Left ventricle myocardium inferior (tissue), 1 donor: ENCODE results near the gene ITPKB. TPM values are rescaled to one million over a fixed set of nuclear protein-coding genes. Genes with fewer than 3 reads are reported as not detected.
"Not testable (repeated sequence)": the region's sequence is repeated elsewhere in the genome, so short reads cannot be mapped to it uniquely, and the experiment has no call there.

Experiments
- DNase-seq: peaks from one replicate; pipeline ENCODE4 v3.0.0-alpha.2; 2020
- H3K27ac ChIP-seq: fragments of 200-600 bp; replicated peaks from 2 replicates; pipeline ENCODE4 v1.8.0; 2021
- H3K27me3 ChIP-seq: fragments of 200-600 bp; 2 replicates; pipeline ENCODE4 v1.8.0; 2021; ENCODE audit warnings: low read depth
- H3K36me3 ChIP-seq: fragments of 200-600 bp; 2 replicates; pipeline ENCODE4 v1.8.0; 2021
- H3K4me1 ChIP-seq: fragments of 200-600 bp; 2 replicates; pipeline ENCODE4 v1.8.0; 2021
- H3K4me3 ChIP-seq: fragments of 200-600 bp; 2 replicates; pipeline ENCODE4 v1.8.0; 2021; ENCODE audit warnings: mild to moderate bottlenecking, moderate library complexity
- H3K9me3 ChIP-seq: fragments of 200-600 bp; replicated peaks from 2 replicates; pipeline ENCODE4 v1.8.0; 2021
- CTCF ChIP-seq: fragments of 200-600 bp; IDR thresholded peaks from 2 replicates; pipeline ENCODE4 v1.8.0; 2021; ENCODE audit warnings: antibody characterized with exemption, mild to moderate bottlenecking, borderline replicate concordance
- intact Hi-C: fragments of 100-400 bp; cut with micrococcal nuclease; formaldehyde crosslinking; loops from one replicate; pipeline ENCODE4 v1.11.0; 2022
- total RNA-seq: library from RNA; stranded (reverse); fragmentation: NEBNext Ultra II Directional; extraction: Animal tissue kit (Norgen Biotek cat#: 25700); gene quantifications from one replicate; pipeline ENCODE4 v1.2.1, GENCODE V29; 2021
- donor health status: DM: no; HTN: yes; CAD: no; lungs with severe emphysema.

Gene ITPKB
- total RNA-seq, 1 donor from 2014 or later, result 15.7 TPM

- intact Hi-C loops, result no loop called here
- Histone ChIP-seq H3K4me3 (no peak overlapping the region), H3K9me3 (no peaks in the 10 kb centered on the region)
Measured at GRCh38 chr1:226754097-226754496, 15.0 kb upstream of the ITPKB start.

DNA sequence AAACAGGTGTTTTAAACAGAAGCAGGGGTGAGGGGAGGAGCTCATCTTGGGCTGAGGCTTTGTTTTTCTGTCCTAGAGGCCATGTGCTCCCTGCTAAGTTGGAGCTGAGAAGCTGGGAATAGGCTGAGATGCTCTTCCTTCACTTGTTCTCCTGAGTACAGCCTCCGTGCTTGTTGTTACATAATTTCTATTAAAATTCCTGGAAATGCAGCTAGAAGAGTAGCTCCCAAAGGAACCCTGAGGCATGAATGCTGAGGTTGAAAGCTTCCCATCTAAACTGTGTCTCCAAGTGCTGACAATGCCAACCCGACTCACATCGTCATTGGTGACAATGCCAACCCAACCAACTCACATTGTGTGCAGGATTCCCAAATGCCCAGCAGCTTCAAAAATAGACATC, 12.6 kb upstream of the ITPKB start:
- H3K4me3 ChIP-seq, result no peak overlapping the region
- no peak overlapping the region for H3K27ac ChIP-seq
- no peaks in the 10 kb centered on the region for H3K27me3 ChIP-seq
- H3K9me3 ChIP-seq, result no peaks in the 10 kb centered on the region
- no peaks in the 10 kb centered on the region for H3K36me3 ChIP-seq
- DNase-seq, result no peak
- intact Hi-C loops, result no loop called here
- no peak for TF ChIP-seq CTCF
- H3K4me1 ChIP-seq, result no peaks in the 10 kb centered on the region

More at GRCh38 chr1:226754097-226754496, 15.0 kb upstream of the ITPKB start:
- no peak for TF ChIP-seq CTCF
- Histone ChIP-seq H3K27ac (no peak overlapping the region), H3K27me3 (no peaks in the 10 kb centered on the region), H3K4me1 (no peaks in the 10 kb centered on the region), H3K36me3 (no peaks in the 10 kb centered on the region)
- DNase-seq, result no peak

GRCh38 chr1:226751214-226751613, 12.1 kb upstream of the ITPKB start:
- Histone ChIP-seq H3K36me3 (no peaks in the 10 kb centered on the region), H3K27ac (no peak overlapping the region), H3K4me3 (no peak overlapping the region), H3K9me3 (no peaks in the 10 kb centered on the region), H3K4me1 (no peaks in the 10 kb centered on the region), H3K27me3 (no peaks in the 10 kb centered on the region)
- intact Hi-C loops, result no loop called here
- no peak for TF ChIP-seq CTCF
- DNase-seq, result no peak

GRCh38 chr1:226749467-226749866, 10.4 kb upstream of the ITPKB start:
- no peak overlapping the region for H3K27ac ChIP-seq
- no peaks in the 10 kb centered on the region for H3K9me3 ChIP-seq
- H3K27me3 ChIP-seq, result no peaks in the 10 kb centered on the region
- intact Hi-C loops, result no loop called here
- no peaks in the 10 kb centered on the region for H3K4me1 ChIP-seq
- no peak for DNase-seq
- no peak overlapping the region for H3K4me3 ChIP-seq
- TF ChIP-seq CTCF, result no peak
- H3K36me3 ChIP-seq, result no peaks in the 10 kb centered on the region

DNA sequence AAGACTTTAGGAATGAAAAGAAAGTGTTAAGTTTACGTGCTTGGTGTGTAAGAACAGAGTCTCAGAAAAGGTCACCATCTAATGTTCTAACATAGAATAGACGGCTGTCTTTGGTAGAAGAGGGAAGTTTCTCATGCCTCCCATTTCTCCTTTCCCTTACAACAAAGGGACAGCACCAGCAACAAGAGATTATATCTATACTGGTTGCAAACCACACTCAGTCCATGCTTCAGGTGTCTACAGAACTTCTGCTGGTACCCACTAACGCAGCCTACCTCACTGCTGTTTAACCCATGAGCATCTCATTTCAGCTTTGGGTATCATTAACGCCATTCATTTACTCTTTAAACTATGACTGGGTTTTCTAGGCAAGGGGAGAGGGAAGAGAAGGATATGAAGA, 9.2 kb upstream of the ITPKB start:
- H3K27ac ChIP-seq, result no peak overlapping the region
- intact Hi-C loops, result no loop called here
- no peaks in the 10 kb centered on the region for H3K36me3 ChIP-seq
- no peaks in the 10 kb centered on the region for H3K4me1 ChIP-seq
- peaks cover 5% of the 10 kb centered on the region for H3K9me3 ChIP-seq
- no peak overlapping the region for H3K4me3 ChIP-seq
- DNase-seq, result no peak
- TF ChIP-seq CTCF, result no peak
- no peaks in the 10 kb centered on the region for H3K27me3 ChIP-seq

DNA sequence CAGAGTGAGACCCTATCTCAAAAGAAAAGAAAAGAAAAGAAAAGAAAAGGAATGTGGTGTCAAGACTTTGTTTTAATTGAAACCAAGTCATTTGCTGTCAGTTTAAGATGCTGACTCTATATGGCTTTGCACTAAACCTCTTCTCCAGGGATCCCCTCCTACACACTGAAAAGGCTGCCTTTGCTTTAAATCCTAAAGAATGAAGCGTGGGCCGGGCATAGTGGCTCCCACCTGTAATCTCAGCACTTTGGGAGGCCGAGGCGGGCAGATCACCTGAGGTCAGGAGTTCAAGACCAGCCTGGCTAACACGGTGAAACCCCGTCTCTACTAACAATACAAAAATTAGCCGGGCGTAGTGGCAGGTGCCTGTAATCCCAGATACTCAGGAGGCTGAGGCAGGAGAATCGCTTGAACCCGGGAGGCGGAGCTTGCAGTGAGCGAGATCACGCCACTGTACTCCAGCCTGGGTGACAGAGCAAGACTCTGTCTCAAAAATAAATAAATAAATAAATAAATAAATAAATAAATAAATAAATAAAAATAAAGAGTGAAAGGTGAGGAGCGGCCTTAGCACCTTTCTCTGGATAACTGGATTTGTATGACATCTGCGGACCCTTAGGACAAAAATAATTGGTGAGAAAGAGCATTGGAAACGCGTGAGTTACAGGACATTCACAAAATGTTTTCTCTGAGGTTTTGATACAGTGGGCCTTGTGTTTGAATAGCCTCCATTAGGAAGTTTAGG, 8.6 kb upstream of the ITPKB start:
- H3K27me3 ChIP-seq, intact Hi-C loops, H3K27ac ChIP-seq, H3K4me1 ChIP-seq, H3K4me3 ChIP-seq, DNase-seq, H3K36me3 ChIP-seq: not testable (repeated sequence)
- H3K9me3 ChIP-seq, result peaks cover 11% of the 10 kb centered on the region
